HG03457 (cell line): ENCODE results near the gene ITPKA.
"Not testable (repeated sequence)": the region's sequence is repeated elsewhere in the genome, so short reads cannot be mapped to it uniquely, and the experiment has no call there.

Experiments used
- ATAC-seq: cut with Tn5 transposase; IDR thresholded peaks from one replicate; pipeline ENCODE4 v1.9.1; 2021; ENCODE audit warnings: moderate number of reproducible peaks; ENCODE audit not compliant: unreplicated experiment

ITPKA gene

GRCh38 chr15:41493205-41493901 is at the start of gene ITPKA:
TSS of gene ITPKA (plus strand) at chr15:41493874. CDS start at chr15:41493928, 54 bp downstream.
- peak; percentile 47 for ATAC-seq

- no peak for ATAC-seq
Measured at GRCh38 chr15:41445399-41445798, 48.3 kb upstream of the ITPKA start.

GRCh38 chr15:41462084-41462795 is 31.4 kb upstream of the ITPKA start:
- no peak for ATAC-seq

- no peak for ATAC-seq
Measured at GRCh38 chr15:41464889-41465580, 28.6 kb upstream of the ITPKA start.

GRCh38 chr15:41465822-41466421 is 27.8 kb upstream of the ITPKA start:
- no peak for ATAC-seq

- no peak for ATAC-seq
Measured at GRCh38 chr15:41466711-41467110, 27.0 kb upstream of the ITPKA start.

GRCh38 chr15:41469644-41470043 is 24.0 kb upstream of the ITPKA start:
- ATAC-seq, result not testable (repeated sequence)

- no peak for ATAC-seq
Measured at GRCh38 chr15:41473418-41473817, 20.3 kb upstream of the ITPKA start.

GRCh38 chr15:41474436-41474835 is 19.2 kb upstream of the ITPKA start:
- no peak for ATAC-seq

GRCh38 chr15:41474941-41475340 is 18.7 kb upstream of the ITPKA start:
- no peak for ATAC-seq

GRCh38 chr15:41476416-41477048 is 17.1 kb upstream of the ITPKA start:
- no peak for ATAC-seq

- ATAC-seq, result no peak
Measured at GRCh38 chr15:41480396-41481140, 13.1 kb upstream of the ITPKA start.

GRCh38 chr15:41482110-41482877 is 11.4 kb upstream of the ITPKA start:
- ATAC-seq, result no peak

- no peak for ATAC-seq
Measured at GRCh38 chr15:41483115-41483514, 10.6 kb upstream of the ITPKA start.

GRCh38 chr15:41483519-41483918 is 10.2 kb upstream of the ITPKA start:
- ATAC-seq, result no peak

GRCh38 chr15:41484937-41485625 is 8.6 kb upstream of the ITPKA start:
- ATAC-seq, result no peak

- ATAC-seq, result no peak
Measured at GRCh38 chr15:41486286-41486685, 7.4 kb upstream of the ITPKA start.

GRCh38 chr15:41487381-41487780 is 6.3 kb upstream of the ITPKA start:
- ATAC-seq, result no peak

- ATAC-seq, result no peak
Measured at GRCh38 chr15:41487802-41488201, 5.9 kb upstream of the ITPKA start.
